ENCODE data around the gene STX5.
"Not testable (repeated sequence)": the region's sequence is repeated elsewhere in the genome, so short reads cannot be mapped to it uniquely, and the experiment has no call there.

Gene STX5

GRCh38 chr11:62831520-62832335 is at the start of gene STX5:
TSS of gene STX5 (minus strand) at chr11:62832051. CDS start at chr11:62831243, 808 bp downstream.
- DNase-seq (ENCODE audit: low spot score): peak; percentile 100

- peak; percentile 92 for DNase-seq (ENCODE audit: low spot score)
Measured at GRCh38 chr11:62880803-62881578, 49.1 kb upstream of the STX5 start, which contains the start of gene SLC3A2. TSS of gene SLC3A2 (plus strand) at chr11:62880896. CDS start at chr11:62881024, 128 bp downstream.

GRCh38 chr11:62880231-62880802 is 48.5 kb upstream of the STX5 start:
- peak; percentile 57 for DNase-seq (ENCODE audit: low spot score)

- DNase-seq (ENCODE audit: low spot score): peak; percentile 43
Measured at GRCh38 chr11:62879235-62879978, 47.6 kb upstream of the STX5 start.

- DNase-seq (ENCODE audit: low spot score): no peak
Measured at GRCh38 chr11:62876712-62877111, 44.9 kb upstream of the STX5 start.

- no peak for DNase-seq (ENCODE audit: low spot score)
Measured at GRCh38 chr11:62875698-62876478, 44.0 kb upstream of the STX5 start.

- no peak for DNase-seq (ENCODE audit: low spot score)
Measured at GRCh38 chr11:62874851-62875250, 43.0 kb upstream of the STX5 start.

- no peak for DNase-seq (ENCODE audit: low spot score)
Measured at GRCh38 chr11:62865635-62866034, 33.8 kb upstream of the STX5 start.

GRCh38 chr11:62863687-62864335 is 32.0 kb upstream of the STX5 start:
- no peak for DNase-seq (ENCODE audit: low spot score)

- not testable (repeated sequence) for DNase-seq (ENCODE audit: low spot score)
Measured at GRCh38 chr11:62861564-62862192, 29.8 kb upstream of the STX5 start.

GRCh38 chr11:62860835-62861563 is 29.1 kb upstream of the STX5 start:
- no peak for DNase-seq (ENCODE audit: low spot score)

- not testable (repeated sequence) for DNase-seq (ENCODE audit: low spot score)
Measured at GRCh38 chr11:62859281-62859703, 27.4 kb upstream of the STX5 start.

GRCh38 chr11:62858201-62858600 is 26.4 kb upstream of the STX5 start:
- DNase-seq (ENCODE audit: low spot score): no peak

- no peak for DNase-seq (ENCODE audit: low spot score)
Measured at GRCh38 chr11:62857541-62857982, 25.7 kb upstream of the STX5 start.

GRCh38 chr11:62856333-62856895 is 24.6 kb upstream of the STX5 start:
- DNase-seq (ENCODE audit: low spot score): no peak

GRCh38 chr11:62855571-62856332 is 23.9 kb upstream of the STX5 start:
- DNase-seq (ENCODE audit: low spot score): peak; percentile 97

- DNase-seq (ENCODE audit: low spot score): no peak
Measured at GRCh38 chr11:62854825-62855570, 23.1 kb upstream of the STX5 start.

All from Ammon's horn (tissue), 1 donor.